NCI-H1417 treated with DMSO at 0.1 percent for 48 hours (cell line): Measurements from ENCODE around the gene SLC37A1.

Experiments
- DNase-seq: peaks from one replicate; lab custom pipeline; 2025; lab: John Stamatoyannopoulos, UW

Gene SLC37A1

GRCh38 chr21:42545317-42545716 lies 31.7 kb downstream of the SLC37A1 start:
- no peak for DNase-seq

DNA sequence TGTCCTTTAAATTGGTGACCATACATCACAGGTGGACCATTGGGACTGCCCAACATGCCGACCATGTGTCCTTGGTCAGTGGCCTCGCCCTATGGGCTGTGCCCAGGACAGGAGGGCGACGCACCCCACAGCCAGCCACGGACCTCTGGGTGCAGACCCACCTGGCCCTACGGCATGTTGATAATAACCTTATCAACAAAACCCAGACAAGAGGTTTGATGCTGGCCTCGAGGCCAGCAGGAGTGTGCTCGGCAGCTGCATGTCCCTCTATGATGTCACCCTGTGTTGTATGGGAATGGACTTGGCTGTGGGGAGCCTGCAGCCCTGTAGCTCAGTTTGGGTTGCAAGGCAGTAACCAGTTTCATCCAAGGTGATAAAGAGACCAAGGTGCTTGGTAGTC lies 32.1 kb downstream of the SLC37A1 start:
- DNase-seq, result no peak

- DNase-seq, result no peak
These were observed 32.8 kb downstream of the SLC37A1 start for GRCh38 chr21:42546433-42546832.

GRCh38 chr21:42547001-42547905 lies 33.6 kb downstream of the SLC37A1 start:
- DNase-seq, result no peak

GRCh38 chr21:42547906-42548365 lies 34.3 kb downstream of the SLC37A1 start:
- DNase-seq, result no peak

DNA sequence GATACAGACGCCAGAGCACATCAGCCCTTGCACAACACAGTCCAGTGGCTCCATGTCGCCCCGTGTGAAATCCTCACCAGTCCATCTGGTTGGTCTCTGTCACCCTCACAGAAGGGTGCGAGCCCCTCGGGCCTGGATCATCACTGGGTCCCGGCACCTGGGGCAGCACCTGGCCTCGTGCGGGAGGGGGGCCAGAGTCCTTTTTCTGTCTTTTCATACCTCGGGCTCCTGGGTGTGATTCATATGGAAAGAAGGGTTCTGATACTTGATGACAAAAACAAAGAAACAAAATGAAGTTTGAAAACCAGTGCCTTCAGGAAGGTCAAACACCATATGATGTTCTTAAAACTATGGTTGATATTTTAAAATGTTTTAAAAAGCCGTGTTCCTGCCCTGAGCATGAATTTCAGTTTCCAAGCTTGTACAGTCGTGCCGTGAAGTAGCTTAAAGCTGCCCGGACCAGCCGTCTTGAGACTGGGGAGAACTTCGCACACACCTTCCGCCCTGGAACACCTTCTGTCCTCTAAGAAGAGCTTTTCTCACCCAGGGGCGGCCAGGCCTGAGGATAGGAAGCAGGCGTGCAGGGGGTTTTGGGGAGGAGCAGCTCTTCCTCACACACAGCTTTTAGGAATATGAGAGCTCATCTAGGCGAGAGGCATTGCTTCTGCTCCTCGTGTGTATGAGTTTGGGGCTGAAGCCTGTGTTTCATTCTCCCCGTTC lies 35.2 kb downstream of the SLC37A1 start:
- no peak for DNase-seq

GRCh38 chr21:42550817-42551216 lies 37.2 kb downstream of the SLC37A1 start:
- no peak for DNase-seq

DNA sequence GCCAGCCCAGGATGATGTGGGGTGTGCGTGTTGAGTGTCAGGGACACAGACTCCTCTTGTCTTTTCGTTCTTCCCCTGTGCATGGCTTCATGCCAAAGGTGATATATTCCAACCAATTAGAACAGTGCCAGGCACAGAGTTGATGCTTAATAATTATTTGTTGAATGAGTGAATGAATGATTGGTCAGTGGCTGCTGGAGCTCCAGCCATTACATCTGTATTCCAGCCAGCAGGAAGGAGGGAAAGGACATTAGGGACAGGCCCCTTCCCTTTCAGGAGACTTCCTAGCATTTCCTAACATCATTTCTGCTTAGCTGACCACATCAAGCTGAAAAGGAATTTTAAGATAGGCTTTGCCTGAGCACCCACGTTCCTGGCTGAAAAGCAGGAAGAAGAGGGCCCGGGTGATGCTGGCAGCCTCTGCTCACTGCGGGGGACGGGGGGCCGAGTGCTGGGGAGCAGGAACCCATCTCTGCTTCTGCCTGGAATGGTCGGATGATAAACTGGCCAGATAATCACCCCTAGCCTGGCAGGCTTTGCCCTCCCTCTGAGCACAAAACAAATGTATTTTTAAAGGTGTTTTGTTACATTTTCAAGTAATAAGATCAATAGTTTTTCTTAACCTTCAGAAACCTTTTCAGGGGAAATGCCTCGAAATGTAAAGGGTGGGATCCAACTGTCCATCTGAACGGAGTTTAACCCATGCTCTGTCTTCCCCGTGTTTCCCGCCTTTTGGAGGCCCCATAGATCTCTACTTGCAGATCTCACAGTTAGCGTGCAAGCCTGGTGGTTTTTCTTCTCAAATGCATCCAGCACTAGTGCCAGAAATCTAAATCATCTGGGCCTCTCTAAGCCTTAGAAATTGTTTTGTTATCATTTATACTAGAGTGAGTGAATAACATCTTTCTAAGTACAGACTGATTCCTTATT lies 39.0 kb downstream of the SLC37A1 start:
- no peak for DNase-seq

- no peak for DNase-seq
These were observed 39.8 kb downstream of the SLC37A1 start for GRCh38 chr21:42553435-42553834.

DNA sequence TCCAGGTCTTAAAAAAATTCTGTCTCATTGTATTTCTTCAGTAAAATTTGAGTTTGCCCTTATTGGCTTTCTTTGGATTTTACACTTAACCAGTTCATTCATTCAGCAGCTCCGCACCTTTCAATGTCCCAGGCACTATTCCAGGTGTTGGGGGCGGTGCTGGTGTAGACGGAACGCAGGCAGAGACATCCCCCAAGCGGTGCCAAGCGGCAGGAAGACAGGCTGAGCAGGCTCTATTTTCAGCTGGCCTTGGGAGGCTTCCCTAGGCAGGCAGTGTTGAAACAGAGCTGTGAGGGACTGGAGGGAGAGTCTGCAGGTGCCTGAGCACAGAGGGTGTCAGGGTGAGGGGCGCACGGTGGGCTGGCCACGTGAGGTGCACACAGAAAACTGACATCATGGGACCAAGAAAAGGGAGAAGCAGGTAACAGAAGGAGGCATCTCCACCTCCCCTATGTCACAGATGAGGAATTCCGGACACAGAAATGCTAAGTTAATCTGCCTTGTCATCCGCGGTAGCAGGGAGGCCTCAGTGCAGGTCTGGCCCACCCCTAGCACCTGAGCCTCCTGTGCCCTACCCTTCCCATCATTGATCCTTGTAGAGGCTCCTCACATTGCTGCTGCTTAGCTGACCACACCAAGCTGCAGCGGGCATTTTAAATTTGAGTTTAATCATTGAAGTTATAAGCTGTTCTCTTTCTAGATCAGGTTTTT lies 40.8 kb downstream of the SLC37A1 start:
- DNase-seq, result no peak

DNA sequence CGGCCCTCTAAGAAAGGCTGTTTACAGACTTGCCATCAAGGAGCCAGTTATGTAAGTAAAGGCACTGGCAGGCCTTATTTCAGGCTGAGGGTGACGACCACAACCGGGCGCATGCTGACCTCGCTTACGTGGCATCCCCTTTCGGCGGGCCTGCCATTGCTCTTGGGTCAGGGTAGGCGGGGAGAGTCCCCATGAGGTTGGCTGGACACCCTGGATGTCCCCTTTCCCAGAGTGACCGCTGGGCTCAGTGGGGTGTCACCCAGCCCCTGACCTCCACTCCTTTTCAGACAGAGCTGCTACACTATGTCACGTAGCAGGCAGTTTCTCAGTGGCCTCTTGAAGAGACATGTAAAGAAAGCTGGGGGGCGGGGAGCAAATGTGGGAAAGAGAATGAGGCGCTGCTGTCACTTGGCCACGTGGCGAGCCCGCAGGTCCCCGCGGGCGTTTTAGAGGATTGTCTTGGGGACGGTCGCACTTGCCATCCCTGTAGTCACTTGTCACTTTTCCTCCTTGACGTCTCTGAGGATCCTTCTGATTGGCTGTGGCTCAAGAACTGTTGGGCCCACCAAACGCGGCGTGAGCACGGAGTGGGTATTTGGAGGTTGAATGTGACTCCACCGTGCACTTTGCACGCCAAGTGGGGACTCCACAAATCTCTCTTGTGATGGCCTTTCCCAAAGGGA lies 42.2 kb downstream of the SLC37A1 start:
- no peak for DNase-seq

DNA sequence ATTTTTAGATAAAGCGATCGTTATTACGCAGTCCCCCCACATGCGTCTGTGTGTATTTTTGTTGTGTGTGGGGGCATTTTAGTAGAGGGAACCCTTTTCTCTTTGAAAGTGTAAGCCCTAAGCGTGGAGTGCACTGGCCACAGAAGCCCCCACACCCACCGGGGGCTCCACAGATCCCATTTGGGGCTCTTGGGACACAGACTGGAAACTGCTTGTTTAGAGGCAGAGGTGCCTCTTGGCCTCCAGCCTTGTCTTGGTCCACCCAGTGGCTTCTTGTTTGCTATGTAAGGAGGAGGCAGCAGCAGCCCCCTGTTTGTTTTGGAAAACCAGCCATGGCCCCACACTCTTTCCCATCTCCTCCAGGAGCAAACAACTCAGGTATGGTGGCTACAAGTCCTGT lies 42.8 kb downstream of the SLC37A1 start:
- DNase-seq, result no peak

- no peak for DNase-seq
These were observed 43.3 kb downstream of the SLC37A1 start for GRCh38 chr21:42556960-42557359.

DNA sequence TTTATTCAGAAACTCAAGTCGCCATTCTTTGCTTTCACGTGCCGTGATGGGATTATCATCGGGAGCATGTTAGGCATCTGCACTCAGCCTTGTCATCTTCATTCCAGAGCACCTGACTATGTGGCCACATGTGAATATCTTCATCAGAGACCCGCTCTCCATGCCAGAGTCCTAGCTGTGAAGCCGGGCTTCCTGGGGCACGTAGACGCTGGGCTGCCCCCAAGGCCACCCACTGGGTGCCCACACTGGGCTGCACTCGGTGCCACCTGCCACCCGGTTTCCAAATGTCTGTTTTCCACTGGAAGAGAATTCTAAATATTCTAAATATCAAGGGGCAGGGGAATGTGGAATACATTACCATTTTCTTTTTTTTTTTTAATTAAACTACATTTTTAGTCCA lies 43.8 kb downstream of the SLC37A1 start:
- DNase-seq, result no peak

DNA sequence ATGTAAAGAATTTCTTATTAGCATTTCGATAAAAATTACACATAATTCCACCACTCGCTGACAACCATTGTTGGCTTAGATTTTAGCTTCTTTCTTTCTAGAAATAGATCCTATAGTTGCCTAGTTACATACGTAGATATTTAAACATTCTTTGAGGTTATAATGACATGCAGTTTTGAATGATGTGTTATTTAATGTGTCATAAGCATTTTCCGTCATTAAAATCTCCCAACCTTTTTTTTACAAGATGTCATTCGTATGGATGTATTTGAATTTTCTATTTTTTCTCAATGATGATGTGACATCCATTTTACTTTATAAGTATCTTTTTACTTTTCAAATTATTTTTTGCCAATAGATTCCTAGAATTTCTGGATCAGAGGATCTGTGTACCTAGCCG lies 44.7 kb downstream of the SLC37A1 start:
- DNase-seq, result no peak

GRCh38 chr21:42558846-42559245 lies 45.2 kb downstream of the SLC37A1 start:
- DNase-seq, result no peak

DNA sequence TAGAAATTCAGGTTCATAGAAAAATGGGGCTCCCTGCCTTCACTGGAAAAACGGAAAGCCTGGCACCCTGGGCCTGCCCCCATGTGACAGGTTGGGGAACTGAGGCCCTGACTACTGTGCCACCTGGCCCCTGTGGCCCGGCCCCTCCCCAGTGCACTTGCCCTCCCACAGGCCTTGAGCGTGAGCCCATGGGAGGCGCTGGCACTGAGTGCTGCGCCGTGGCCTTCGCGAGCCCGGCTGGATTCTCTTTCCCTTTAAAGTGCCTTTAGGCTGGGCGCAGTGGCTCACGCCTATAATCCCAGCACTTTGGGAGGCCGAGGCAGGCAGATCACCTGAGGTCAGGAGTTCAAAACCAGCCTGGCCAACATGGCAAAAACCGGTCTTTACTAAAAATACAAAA lies 45.7 kb downstream of the SLC37A1 start:
- no peak for DNase-seq

- DNase-seq, result no peak
These were observed 47.0 kb downstream of the SLC37A1 start for GRCh38 chr21:42560517-42561179.

DNA sequence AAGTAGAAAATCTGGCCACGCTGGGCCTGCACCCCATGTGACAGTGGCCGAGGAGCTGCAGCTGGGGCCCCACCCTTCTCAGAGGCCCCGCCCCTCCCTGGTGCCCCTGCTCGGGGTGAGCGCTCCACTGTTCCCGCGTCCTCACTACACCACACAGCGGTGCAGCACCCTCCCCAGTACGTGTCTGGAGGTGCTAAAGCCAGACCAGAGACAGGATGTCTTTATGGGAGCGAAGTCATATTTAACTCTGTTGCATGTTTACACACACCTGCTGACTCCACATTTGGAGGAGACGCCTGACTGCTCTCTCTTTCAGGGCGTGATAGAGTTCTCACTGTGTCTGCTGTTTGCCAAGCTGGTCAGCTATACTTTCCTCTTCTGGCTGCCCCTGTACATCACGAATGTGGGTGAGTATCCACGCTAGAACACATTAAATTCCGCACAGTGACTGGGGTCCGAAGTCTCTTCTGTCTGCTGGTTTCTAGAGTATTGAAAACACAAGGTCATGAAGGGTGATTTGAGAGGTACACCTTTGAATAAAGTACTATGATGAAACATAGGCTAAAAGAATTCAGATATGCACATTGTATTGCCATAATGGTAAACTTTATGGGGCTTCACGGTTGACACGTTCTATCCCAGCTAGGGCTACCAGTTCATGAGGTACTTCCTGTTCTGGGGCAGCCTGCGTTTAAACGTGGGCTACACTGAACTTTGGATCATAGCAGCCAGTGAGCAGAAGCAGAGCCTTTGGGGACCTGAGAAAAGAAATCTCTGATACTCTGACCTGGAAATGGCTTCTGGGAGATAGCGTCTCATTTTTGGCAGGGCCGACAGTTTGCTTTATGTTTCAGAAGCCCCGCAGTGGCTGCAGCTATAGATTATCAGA lies 48.4 kb downstream of the SLC37A1 start:
- peak; percentile 27 for DNase-seq
